ENCODE data around the gene IQSEC1. TPM values are rescaled to one million over a fixed set of nuclear protein-coding genes. Genes with fewer than 3 reads are reported as not detected.
A peak's percentile ranks its signal among the peaks of the same experiment; 100 is the strongest.

The IQSEC1 gene
- polyA plus RNA-seq, 3 donors, result 17.7 to 61.7 (median 30.3) TPM

- peaks cover 33 to 40% (median 40%) of the 10 kb centered on the region in 3 donors for H3K27me3 Mint-ChIP-seq (ENCODE audit: low read depth in 3 of 3)
- peak overlapping the region; percentile 27 for H3K4me2 ChIP-seq (replicated peaks; ENCODE audit: extremely low read depth, low read length, poor library complexity, severe bottlenecking)
- intact Hi-C loops (cut with micrococcal nuclease), result no loop called here
- peaks cover 5 to 23% of the 10 kb centered on the region in 2 donors for H3K27me3 ChIP-seq (ENCODE audit: control insufficient read depth in 2 of 2, insufficient read depth in 2 of 2, low read length in 2 of 2)
- 62% methylated on average over 5 of the region's 9 CpGs for WGBS (ENCODE audit: insufficient coverage)
- H3K4me1 ChIP-seq (ENCODE audit: control insufficient read depth in 1 of 2, insufficient read depth in 2 of 2, low read length in 2 of 2), result peaks cover 17 to 26% of the 10 kb centered on the region in 2 donors
- no peaks in the 10 kb centered on the region for H3K79me2 ChIP-seq (ENCODE audit: insufficient read depth, low read length)
- no peak overlapping the region for H3K4me3 ChIP-seq (replicated peaks in 1 of 3; ENCODE audit: low read depth in 2 of 3, low read length in 3 of 3)
- H3K9ac ChIP-seq (ENCODE audit: insufficient read depth, low read length, poor library complexity, severe bottlenecking), result no peak overlapping the region
- H3K4me1 Mint-ChIP-seq, result peaks cover 23% of the 10 kb centered on the region
- no peak for TF ChIP-seq CTCF (IDR thresholded peaks at IDR 0.05)
- H3K9me3 Mint-ChIP-seq, result peaks cover under 1 to 8% (median 2%) of the 10 kb centered on the region in 7 donors
- H3K9me3 ChIP-seq (replicated peaks in 1 of 2; ENCODE audit: control insufficient read depth in 1 of 2, insufficient read depth in 1 of 2, low read length in 2 of 2), result no peaks in the 10 kb centered on the region
- H3K36me3 Mint-ChIP-seq, result peaks cover 0 to 1% of the 10 kb centered on the region in 2 donors
- peak overlapping the region in 1 of 2 donors; percentile 11 for H3K27ac ChIP-seq (ENCODE audit: low read depth in 1 of 2, low read length in 2 of 2)
- peak overlapping the region; percentile 1 to 76 (median 28) for H3K27ac Mint-ChIP-seq
- H3K4me3 Mint-ChIP-seq, result peak overlapping the region; percentile 6 to 43
- H3K36me3 ChIP-seq (replicated peaks in 1 of 2; ENCODE audit: control insufficient read depth in 1 of 2, insufficient read depth in 2 of 2, low read length in 2 of 2), result no peaks in the 10 kb centered on the region
- peak; percentile 59 to 74 (median 62) for DNase-seq
- H4K20me1 ChIP-seq (ENCODE audit: insufficient read depth, low read length), result no peaks in the 10 kb centered on the region
- H2AFZ ChIP-seq (ENCODE audit: insufficient read depth, low read depth, low read length, poor library complexity, severe bottlenecking), result peak overlapping the region; percentile 54
Measured at GRCh38 chr3:12870942-12871341, 202.3 kb downstream of the IQSEC1 start.

- peaks cover 8 to 15% of the 10 kb centered on the region in 2 donors for H3K9me3 ChIP-seq (replicated peaks in 1 of 2; ENCODE audit: control insufficient read depth in 1 of 2, insufficient read depth in 1 of 2, low read length in 2 of 2)
- peak in 1 of 3 donors; percentile 20 for DNase-seq
- Mint-ChIP-seq H3K9me3 (peaks cover 13 to 20% (median 18%) of the 10 kb centered on the region in 7 donors), H3K4me1 (peaks cover 21% of the 10 kb centered on the region), H3K4me3 (peak overlapping the region; percentile 58 to 92), H3K27me3 (ENCODE audit: low read depth in 3 of 3) (peaks cover 18 to 37% (median 31%) of the 10 kb centered on the region in 3 donors), H3K36me3 (peaks cover 0 to 1% of the 10 kb centered on the region in 2 donors), H3K27ac (no peak overlapping the region)
- no peak for TF ChIP-seq CTCF (IDR thresholded peaks at IDR 0.05)
- peaks cover 15 to 22% of the 10 kb centered on the region in 2 donors for H3K4me1 ChIP-seq (ENCODE audit: control insufficient read depth in 1 of 2, insufficient read depth in 2 of 2, low read length in 2 of 2)
- H3K36me3 ChIP-seq (replicated peaks in 1 of 2; ENCODE audit: control insufficient read depth in 1 of 2, insufficient read depth in 2 of 2, low read length in 2 of 2), result no peaks in the 10 kb centered on the region
- WGBS (ENCODE audit: insufficient coverage), result 0% methylated on average over 17 of the region's 28 CpGs
- no peaks in the 10 kb centered on the region for H4K20me1 ChIP-seq (ENCODE audit: insufficient read depth, low read length)
- intact Hi-C loops (cut with micrococcal nuclease), result loop anchor here (2.0 kb wide), 2 partner anchors 22 to 24 kb away; no protein-coding TSS in a partner anchor
- peaks cover 5 to 19% of the 10 kb centered on the region in 2 donors for H3K27me3 ChIP-seq (ENCODE audit: control insufficient read depth in 2 of 2, insufficient read depth in 2 of 2, low read length in 2 of 2)
- H3K4me2 ChIP-seq (replicated peaks; ENCODE audit: extremely low read depth, low read length, poor library complexity, severe bottlenecking), result peak overlapping the region; percentile 71
- H2AFZ ChIP-seq (ENCODE audit: insufficient read depth, low read depth, low read length, poor library complexity, severe bottlenecking), result peak overlapping the region; percentile 68
- H3K27ac ChIP-seq (ENCODE audit: low read depth in 1 of 2, low read length in 2 of 2), result no peak overlapping the region
- peak overlapping the region; percentile 21 for H3K9ac ChIP-seq (ENCODE audit: insufficient read depth, low read length, poor library complexity, severe bottlenecking)
- peak overlapping the region; percentile 20 to 68 (median 29) for H3K4me3 ChIP-seq (replicated peaks in 1 of 3; ENCODE audit: low read depth in 2 of 3, low read length in 3 of 3)
- no peaks in the 10 kb centered on the region for H3K79me2 ChIP-seq (ENCODE audit: insufficient read depth, low read length)
Measured at GRCh38 chr3:12869035-12869621, 204.1 kb downstream of the IQSEC1 start.
